GM19395 (cell line): ENCODE results near the gene LRBA.
"Not testable (repeated sequence)": the region's sequence is repeated elsewhere in the genome, so short reads cannot be mapped to it uniquely, and the experiment has no call there.

Experiments used
- ATAC-seq: cut with Tn5 transposase; IDR thresholded peaks from one replicate; pipeline ENCODE4 v1.9.1; 2021; ENCODE audit warnings: mild to moderate bottlenecking, moderate library complexity; ENCODE audit not compliant: unreplicated experiment

LRBA gene

DNA sequence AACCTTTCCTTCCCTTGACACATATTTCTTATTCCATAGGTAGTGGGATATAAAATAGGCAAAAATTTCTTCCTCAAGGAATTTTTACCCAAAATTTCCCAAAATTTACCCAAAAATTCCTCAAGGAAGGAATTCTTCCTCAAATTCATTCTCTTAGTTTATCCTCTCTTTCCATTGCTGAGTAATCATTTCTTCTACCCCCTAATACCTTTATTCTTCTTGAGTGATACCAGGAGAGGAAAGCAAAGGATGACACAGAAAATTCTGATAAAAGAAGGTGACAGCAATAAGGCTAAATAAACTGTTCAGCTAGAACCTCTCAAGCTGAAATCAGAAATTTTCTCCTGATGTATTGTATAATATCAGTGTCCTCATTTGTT lies 624.6 kb downstream of the LRBA start:
- no peak for ATAC-seq

GRCh38 chr4:150389896-150390530 lies 625.1 kb downstream of the LRBA start:
- no peak for ATAC-seq

DNA sequence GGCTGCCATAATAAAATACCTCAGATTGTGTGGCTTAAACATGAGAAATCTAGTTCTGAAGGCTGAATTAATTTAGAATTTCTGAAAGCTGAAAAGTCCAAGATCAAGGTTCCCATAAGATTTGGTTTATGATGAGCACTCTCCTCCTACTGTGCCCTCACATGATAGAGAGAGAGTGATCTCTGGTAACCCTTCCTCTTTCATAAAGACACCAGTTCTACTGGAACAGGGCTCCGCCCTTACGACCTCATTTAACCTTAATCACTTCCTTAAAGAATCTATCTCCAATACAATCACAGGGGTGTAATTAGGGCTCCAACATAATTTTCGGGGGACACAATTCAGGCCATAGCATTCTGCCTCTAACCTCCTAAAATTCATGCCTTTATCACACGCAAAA lies 627.1 kb downstream of the LRBA start:
- no peak for ATAC-seq

DNA sequence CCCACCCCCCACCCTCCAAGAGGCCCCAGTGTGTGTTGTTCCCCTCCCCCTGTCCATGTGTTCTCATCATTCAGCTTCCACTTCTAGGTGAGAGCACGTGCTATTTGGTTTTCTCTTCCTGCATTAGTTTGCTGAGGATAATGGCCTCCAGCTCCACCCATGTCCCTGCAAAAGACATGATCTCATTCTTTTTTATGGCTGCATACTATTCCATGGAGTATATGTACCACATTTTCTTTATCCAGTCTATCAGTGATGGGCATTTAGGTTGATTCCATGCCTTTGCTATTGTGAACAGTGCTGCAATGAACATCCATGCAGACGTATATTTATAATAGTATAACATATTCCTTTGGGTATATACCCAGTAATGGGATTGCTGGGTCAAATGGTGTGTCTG lies 628.7 kb downstream of the LRBA start:
- not testable (repeated sequence) for ATAC-seq

DNA sequence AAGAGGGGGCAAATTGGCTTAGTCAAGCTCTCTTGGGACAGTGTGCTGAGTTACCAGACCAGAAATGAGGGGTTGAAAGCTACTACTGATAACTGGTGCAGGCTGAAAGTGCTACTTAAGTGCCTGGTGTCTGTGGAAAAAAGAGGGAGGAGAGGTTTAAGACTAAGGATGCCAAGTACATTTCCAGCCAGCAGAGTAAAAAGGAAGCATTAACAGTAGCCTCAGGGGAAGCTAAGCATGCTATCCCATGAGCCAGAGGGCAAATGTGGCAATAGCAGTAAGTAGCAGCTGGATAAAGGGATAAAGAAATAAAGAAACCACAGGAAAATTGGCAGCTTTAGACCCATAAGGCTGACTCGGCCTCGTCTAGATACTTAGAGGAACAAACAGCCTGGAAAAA lies 629.5 kb downstream of the LRBA start:
- no peak for ATAC-seq

- ATAC-seq, result no peak
Observed at GRCh38 chr4:150384249-150384648, 630.8 kb downstream of the LRBA start.

DNA sequence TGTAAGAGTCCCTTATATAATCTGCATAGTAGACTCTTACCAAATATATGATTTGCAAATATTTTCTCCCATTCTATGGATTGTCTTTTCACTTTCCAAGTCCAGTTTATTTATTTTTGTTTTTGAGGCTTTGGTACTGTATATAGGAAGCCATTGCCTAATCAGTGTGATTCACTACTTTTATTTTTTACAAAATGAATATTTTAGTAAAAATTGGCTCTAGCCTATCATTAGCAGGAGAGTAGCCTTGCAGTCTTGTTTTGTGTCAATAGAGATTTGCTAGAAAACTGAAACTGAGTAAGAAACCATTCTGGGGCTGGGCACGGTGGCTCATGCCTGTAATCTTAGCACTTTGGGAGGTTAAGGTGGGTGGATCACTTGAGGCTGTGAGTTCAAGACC lies 633.1 kb downstream of the LRBA start:
- no peak for ATAC-seq

DNA sequence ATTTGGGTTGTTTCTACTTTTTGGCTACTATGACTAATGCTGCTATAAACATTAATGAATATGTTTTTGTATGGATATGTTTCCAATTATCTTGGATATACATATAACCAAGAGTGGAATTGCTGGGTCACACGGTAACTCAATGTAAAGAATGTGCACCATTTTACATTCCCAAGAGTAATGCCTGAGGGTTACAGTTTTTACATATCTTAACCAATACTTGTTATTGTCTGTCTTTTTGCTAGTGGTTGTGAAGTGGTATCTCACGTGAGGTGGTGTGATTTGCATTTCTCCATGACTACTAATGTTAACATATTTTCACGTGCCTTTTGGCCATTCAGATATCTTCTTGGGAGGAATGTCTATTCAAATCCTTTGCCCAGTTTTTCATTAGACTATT lies 633.5 kb downstream of the LRBA start:
- ATAC-seq, result no peak

- ATAC-seq, result no peak
Observed at GRCh38 chr4:150381036-150381435, 634.0 kb downstream of the LRBA start.

DNA sequence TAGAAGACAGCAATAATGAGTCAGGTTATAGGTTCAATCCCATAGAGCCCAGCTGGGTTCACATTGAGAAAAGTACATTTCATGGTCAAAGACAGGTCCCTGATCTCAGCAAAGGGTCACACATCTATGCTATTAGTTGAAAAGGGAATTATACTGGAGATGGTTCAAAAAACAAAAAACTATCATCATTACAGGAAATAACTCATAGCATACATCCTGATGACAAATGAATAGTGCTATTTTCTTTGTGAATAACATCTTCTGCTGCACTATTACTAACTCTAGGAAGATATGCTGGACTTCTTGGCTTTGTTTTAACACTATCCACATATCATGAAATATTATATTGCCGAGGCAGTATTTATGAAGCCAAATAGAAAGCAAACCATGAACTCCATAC lies 635.6 kb downstream of the LRBA start:
- ATAC-seq, result no peak

DNA sequence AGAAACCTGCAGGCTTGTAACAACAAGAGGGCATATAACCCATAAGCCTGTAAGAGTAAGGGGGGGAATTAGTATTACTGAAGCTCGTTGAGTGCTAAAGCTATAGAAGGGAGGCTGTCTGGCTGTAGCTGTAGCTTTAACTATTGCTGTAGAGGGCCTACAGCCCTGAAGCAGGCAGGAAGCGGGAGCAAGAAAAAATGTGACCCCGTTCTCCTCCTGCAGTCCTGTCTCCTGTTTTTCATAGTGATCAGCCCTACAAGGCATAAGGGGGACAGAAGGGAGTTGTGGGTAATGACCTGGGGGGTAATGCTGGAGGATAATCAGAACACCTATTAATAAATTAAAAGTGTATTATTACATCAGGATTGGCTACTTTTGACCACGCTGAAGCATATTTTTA lies 640.1 kb downstream of the LRBA start:
- no peak for ATAC-seq

- ATAC-seq, result no peak
Observed at GRCh38 chr4:150371869-150372268, 643.2 kb downstream of the LRBA start.

DNA sequence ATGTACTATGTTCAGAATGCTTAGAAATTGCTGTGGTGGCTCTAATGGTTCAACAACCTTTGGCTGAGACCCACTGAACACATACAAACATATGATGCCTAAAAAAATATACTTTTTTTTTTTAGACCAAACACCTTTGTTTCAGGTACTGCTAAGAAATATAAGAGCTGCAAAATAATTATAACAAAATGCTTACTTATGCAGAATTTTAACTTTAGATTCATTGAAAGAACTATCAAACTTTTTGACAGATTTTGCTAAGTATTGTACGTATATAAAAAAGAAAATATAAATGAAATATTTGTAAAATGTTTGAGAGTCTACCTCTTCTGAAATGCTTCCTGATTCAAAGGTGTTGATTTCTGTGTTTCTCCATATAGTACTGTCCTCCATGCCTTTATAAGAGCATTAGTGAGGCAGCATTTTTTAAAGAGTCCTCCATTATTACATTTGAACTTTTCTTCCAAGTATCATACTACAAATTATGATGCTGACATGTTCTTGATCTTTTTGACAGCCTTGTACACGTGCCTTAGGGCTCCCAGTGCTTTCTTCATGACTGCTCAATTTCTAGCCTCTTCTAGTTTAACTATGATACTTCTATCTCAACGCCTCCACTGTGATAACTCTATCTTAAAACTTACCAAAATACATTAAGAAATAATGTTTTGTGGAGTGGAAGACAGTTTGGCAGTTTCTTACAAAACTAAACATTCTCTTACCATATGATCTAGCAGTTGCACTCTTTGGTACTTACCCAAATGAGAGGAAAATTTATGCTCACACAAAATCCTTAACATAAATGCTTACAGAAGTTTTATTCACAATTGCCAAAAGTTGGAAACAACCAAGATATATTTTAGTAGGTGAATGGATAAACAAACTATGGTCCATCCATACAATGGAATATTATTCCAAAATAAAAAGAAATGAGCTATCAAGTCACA lies 645.4 kb downstream of the LRBA start:
- ATAC-seq, result no peak

GRCh38 chr4:150368667-150369066 lies 646.4 kb downstream of the LRBA start:
- no peak for ATAC-seq

- no peak for ATAC-seq
Observed at GRCh38 chr4:150367326-150367725, 647.8 kb downstream of the LRBA start.

GRCh38 chr4:150366487-150366999 lies 648.5 kb downstream of the LRBA start:
- peak; percentile 86 for ATAC-seq

DNA sequence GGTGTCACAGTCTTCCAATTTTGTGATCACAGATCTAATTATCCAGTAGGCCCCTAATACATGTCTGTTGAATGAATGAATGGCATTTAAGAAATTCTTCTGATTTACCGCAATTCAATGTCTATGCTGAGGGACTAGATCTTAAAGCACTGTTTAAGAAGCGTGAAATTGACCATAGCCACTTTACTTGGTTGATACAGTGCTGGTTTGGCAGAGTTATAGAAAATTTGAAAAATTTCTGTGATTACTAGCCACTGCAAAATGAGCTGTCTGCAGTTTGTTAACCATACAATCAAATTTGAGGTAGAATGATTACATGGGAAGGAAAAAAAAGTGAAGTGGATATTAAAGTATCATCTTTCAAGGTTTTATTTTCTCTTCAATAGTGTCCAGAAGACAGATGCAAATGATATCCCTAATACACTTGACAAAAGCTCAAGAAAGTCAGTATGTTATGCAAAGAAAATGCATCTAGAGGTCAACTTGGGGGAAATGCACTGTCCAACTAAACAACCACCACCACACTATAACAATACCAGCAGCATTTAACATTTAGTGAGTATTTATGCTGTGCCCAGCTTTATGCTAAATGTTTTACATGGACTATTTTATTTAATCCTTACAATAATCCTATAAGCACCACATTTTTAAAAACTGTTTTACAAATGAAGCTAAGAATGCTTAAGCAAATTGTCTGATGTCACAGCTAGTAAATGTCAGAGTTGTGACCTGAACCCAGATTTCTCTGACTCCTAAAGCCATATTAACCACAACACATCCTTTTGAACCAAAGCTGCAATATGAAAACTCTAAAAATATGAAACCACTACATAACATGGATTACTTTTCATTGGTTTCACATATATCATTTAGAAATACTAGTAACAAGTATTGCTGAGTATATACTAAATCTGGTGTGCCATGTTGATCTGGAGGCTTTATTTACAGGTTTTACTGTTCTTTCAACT lies 651.1 kb downstream of the LRBA start:
- ATAC-seq, result no peak

GRCh38 chr4:150358691-150359090 lies 656.4 kb downstream of the LRBA start:
- no peak for ATAC-seq

- no peak for ATAC-seq
Observed at GRCh38 chr4:150357829-150358228, 657.3 kb downstream of the LRBA start.

DNA sequence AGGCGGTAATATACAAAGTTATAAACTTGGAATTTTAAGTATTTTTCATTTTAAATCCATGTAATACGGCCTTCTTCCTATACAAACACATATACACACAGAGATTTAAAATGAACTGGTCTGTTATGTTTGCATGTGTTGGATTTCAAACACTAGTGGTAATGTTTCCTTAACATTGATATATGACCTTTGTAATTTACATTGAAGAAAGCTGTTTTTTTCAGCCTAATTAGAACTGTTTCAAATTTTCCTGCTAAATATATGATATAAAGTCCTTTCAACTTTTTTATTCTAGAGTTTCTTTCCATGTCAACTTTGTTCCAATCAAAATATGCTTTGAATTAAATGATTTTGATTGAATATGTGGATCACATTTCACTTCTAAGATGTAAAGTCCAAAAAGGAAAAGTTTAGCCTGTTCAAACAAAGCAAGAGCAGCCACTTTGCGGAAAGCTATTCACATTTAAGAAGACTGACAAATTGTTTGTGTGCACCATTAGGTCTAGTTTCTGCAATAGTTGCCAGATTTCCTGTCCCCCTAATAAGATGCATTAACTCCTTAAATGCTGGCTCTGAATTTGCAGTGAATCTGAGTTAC lies 659.1 kb downstream of the LRBA start:
- no peak for ATAC-seq

DNA sequence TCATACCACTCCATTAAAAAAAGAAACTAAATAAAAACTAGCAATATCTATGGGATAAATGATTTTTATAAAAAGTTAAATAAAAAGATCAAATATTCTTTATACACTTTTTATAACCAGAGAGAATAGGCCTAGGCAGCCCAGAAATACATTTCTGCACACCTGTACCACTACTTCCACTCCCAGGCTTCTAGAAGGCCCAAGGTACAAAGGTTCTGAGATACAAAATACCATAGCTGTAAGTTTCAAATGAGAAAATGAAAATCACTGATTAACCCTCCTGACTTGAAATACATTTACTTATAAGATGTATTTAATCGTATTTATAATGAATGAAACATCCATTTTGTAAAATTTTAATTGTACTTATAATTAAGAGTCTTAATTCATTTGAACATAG lies 659.7 kb downstream of the LRBA start:
- ATAC-seq, result no peak
